HPDE6-E6E7 (cell line): ENCODE measurements around the gene BICRA.
A peak's percentile ranks its signal among the peaks of the same experiment; 100 is the strongest.
"Not testable (repeated sequence)": the region's sequence is repeated elsewhere in the genome, so short reads cannot be mapped to it uniquely, and the experiment has no call there.

Experiments used
- DNase-seq: peaks from one replicate; pipeline ENCODE4 v3.0.0; 2011; ENCODE audit warnings: missing footprints; ENCODE audit errors: extremely low spot score

BICRA gene

DNA sequence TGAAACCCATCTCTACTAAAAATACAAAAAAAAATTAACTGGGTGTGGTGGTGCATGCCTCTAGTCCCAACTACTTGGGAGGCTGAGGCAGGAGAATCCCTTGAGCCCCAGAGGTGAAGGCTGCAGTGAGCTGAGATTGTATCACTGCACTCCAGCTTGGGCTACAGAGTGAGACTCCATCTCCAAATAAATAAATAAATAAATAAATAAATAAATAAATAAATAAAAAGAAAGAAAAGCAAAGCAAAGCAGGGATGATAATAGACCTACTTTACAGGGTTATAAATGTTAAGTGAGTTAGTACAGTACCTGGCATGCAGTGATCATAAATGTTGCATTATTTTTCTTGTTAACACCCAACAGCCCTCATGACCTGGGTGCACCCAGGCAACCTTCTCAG is 105.9 kb downstream of the BICRA start:
- not testable (repeated sequence) for DNase-seq

DNA sequence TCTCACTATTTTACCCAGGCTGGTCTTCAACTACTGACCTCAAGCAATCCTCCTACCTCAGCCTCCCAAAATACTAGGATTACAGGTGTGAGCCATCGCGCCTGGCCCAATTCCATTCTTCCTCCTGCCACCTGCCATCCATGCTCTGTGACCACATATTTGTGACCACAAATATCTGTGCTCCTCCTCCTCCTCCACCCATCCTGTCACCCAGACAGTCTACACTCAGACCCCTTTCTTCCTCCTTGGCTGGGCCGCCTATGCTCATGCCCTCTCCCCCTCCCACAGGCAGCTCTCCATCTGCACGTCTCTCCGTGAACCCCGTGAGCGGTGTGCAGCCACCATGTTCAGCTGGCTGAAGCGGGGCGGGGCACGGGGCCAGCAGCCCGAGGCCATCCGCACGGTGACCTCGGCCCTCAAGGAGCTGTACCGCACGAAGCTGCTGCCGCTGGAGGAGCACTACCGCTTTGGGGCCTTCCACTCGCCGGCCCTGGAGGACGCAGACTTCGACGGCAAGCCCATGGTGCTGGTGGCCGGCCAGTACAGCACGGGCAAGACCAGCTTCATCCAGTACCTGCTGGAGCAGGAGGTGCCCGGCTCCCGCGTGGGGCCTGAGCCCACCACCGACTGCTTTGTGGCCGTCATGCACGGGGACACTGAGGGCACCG is 107.5 kb downstream of the BICRA start:
- DNase-seq = no peak

DNA sequence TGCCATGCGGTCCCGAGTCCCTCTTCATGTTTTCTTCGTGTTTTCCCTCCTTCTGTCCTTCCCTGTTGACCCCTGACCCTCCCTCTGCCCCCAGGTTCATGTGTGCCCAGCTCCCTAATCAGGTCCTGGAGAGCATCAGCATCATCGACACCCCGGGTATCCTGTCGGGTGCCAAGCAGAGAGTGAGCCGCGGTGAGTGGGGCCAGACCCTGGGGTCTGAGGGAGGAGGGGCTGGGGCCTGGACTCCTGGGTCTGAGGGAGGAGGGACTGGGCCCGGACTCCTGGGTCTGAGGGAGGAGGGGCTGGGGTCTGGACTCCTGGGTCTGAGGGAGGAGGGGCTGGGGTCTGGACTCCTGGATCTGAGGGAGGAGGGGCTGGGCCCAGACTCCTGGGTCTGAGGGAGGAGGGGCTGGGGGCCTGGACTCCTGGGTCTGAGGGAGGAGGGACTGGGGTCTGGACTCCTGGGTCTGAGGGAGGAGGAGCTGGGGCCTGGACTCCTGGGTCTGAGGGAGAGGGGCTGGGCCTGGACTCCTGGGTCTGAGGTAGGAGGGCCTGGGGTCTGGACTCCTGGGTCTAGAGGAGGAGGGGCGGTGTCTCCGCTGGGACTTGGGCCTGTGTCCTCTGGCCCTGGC is 109.6 kb downstream of the BICRA start:
- not testable (repeated sequence) for DNase-seq

DNA sequence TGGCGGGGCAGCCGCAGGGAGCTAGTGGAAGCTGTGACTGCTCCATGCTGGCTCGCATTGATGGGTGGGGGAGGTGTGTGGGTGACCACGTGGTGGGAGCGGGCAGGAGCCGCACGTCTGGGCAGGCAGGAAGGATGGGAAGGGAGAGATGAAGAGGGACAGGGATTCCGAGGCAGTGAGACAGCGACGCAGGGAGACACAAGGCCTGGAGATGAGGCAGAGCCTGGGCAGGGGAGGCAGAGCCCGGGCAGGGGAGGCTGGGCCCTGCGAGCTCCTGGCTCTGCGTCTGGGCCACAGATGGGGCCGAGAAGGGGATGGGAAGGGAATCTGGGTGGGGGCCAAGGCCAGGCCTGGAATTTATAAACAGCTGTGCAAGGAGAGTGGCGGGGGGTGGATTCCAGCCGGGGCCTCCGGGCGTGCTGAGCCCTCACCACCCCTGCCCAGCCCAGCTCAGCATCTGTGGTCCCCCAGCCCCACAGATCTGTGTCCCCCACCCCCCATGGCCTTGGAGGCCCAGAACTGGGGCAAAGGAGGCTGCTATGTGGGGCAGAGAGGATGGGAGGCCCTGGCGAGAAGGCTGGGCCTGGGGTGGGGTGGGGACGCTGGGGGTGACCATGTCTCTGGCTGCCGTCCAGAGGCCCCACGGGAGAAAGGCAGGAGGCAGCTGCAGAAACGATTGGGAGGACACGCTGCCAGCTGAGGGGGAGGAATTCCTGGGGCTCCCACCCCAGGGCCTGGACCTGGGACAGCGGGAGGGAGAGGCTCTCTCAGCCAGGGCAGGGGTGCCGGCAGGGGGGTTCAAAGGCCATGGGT is 110.3 kb downstream of the BICRA start:
- peak; percentile 91 for DNase-seq

DNA sequence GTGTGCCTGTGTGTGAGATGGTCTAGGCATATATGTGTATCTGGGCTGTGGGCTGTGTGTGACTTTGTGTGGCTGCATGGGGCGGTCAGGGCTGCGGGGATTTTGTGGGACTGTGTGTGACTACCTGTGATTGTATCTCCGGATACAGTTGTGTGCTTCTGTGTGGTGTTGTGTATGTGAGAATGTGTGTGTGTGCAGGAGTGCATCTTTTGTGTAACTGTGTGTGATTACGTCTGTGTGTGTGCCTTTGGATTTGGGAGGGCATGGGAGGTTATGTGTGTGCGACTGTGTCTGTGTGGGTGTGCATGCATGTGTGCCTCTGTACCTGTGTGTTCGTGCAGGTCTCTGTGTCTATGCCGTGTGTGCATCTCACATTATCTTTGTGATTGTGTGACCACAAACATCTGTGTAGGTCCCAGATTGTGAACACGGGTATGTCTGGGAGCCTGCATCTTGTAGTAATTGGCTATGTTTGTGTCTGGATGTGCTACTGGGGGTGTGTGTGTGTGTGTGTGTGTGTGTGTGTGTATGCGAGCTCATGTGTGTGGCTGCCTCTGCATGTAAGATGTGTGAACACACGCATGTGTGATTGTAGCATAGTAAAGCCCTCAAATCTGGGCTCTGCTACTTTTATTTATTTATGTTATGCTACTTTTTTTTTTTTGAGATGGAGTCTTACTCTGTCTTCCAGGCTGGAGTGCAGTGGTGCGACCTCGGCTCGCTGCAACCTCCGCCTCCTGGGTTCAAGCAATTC is 111.9 kb downstream of the BICRA start:
- no peak for DNase-seq

DNA sequence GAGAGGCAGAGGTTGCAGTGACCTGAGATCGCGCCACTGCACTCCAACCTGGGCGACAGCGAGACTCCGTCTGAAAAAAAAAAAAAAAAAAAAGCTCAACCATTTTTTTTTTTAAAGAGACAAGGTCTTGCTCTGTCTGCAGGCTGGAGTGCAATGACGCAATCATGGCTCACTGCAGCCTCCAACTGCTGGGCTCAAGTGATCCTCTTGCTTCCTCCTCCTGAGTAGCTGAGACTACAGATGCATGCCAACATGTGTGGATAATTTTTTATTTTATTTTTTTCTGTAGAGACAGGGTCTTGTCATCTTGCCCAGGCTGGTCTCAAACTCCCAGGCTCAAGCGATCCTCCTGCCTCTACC is 114.6 kb downstream of the BICRA start:
- DNase-seq = no peak

DNA sequence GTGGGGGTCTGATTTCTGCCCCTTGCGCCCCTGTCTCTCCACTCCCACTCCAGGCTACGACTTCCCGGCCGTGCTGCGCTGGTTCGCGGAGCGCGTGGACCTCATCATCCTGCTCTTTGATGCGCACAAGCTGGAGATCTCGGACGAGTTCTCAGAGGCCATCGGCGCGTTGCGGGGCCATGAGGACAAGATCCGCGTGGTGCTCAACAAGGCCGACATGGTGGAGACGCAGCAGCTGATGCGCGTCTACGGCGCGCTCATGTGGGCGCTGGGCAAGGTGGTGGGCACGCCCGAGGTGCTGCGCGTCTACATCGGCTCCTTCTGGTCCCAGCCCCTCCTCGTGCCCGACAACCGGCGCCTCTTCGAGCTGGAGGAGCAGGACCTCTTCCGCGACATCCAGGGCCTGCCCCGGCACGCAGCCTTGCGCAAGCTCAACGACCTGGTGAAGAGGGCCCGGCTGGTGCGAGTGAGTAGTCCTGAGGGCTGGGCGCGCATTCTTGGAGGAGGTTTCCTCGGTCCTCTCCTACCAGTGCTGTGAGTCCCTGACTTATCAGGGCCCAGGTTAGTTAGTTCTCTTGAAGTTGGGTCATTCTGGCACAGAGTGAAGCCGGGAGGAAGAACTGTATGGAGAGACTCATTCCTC is 116.9 kb downstream of the BICRA start:
- peak; percentile 81 for DNase-seq

DNA sequence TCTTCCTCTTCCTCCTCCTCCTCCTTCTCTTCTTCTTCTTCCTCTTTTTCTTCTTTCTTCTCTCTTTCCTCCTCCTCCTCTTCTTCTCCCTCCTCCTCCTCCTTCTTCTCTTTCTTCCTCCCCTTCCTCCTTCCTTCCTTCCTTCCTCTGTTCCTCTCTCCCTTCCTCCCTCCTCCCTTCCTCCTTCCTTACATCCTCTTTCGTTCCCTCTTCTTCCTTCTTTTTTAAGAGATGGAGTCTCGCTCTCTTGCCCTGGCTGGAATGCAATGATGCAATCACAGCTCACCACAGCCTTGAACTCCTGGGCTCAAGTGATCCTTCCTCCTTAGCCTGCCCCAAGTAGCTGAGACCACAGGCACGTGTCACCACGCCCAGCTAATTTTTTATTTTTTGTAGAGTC is 117.5 kb downstream of the BICRA start:
- DNase-seq = no peak

DNA sequence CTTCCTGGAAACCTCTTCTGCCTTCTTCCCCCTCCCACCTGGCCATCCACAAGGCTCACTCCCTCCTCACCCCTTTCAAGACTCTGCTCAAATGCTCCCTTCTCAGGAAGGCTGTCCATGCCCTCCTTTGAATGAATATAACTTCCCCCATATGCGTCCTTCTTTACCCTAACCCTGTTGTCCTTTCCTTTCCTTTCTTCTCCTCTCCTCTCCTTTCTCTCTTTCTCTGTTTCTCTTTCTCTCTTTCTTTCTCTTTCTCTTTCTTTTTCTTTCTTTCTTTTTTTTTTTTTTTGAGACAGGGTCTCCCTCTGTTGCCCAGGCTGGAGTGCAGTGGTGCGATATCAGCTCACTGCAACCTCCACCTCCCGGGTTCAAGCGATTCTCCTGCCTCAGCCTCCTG is 119.4 kb downstream of the BICRA start:
- DNase-seq = not testable (repeated sequence)

DNA sequence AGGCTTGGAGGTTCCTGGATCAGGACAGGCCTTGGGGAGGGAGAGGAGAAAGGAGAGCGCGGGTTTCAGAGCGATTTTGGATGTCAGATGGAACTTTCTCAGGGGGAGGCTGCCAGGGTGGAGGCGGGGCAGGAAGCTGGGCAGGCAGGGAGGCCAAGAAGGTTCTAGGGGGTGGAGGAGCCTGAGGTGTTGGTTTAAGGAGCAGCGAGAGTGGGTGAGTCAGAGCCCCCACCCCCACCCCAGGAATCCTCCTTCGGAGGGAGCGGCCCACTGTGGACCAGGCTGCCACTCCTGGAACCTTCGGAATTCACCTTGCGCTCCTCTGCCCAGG is 120.5 kb downstream of the BICRA start:
- peak; percentile 91 for DNase-seq

DNA sequence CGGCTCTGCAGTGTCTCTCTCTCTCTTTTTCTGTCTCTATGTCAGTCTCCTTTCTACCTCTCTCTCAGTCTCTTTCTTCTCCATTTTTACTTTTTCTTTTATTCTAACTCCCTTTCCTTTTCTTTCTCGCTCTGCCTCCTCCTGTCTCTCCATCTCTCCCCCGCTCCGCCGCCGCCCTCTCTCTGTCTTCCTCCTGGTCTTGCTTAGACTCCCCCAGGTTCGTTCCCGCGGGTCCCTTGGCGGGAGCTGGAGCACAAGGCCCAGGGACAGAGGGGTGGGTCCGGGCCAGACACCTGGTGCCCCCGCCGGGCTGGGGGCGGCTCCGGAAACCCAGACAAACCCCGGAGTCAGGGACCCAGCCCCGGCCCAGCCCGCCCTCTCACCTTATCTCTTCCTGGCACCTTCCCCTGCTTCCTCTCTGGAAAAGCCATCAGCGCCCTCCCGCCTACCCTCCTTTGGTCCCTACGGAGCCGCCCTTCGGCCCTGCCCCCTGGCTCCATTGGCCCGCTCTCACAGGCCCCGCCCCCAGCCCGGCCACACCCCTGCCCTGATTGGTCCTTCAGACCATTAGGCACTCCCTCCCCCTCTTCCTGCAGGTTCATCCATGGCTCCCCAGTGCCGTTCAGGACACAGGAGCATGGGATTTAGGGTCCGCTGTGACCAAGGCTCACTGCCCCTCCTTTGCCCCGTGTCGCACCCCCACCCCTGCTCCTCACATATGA is 121.0 kb downstream of the BICRA start:
- peak; percentile 48 for DNase-seq

DNA sequence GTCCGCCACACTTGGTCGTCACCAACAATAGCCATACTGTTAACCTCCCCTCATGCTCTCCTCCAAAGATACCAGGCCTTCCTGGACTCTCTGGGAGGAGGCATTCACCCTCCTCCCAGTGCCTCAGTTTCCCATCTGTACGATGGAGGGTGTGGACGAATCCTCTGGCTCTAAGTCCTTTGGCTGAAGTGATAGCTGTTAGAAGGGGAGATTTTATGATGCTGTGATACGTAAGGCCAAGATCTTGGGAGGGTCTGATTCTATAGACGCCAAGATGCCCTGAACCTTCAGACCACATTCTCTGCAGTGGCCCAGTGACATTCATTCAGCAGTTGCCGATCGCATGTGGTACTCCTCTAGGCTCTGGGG is 121.6 kb downstream of the BICRA start:
- no peak for DNase-seq

DNA sequence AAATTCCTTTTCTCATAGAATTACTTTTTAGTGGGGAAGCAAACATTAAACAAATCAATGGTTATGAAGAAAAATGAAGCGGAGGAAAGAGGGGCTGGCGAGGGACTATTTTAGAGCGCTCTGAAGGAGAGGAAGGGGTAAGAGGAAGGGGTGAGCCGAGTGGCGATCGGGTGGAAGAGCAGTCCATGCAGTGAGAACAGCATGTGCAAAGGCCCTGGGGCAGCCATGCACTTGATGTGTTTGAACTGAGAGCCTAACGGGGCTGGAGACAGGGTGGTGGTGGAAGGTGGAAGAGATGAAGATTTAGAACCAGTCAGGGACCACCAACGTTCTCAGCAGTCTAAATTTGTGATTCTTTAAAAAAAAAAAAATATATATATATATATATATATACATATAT is 122.0 kb downstream of the BICRA start:
- DNase-seq = no peak

DNA sequence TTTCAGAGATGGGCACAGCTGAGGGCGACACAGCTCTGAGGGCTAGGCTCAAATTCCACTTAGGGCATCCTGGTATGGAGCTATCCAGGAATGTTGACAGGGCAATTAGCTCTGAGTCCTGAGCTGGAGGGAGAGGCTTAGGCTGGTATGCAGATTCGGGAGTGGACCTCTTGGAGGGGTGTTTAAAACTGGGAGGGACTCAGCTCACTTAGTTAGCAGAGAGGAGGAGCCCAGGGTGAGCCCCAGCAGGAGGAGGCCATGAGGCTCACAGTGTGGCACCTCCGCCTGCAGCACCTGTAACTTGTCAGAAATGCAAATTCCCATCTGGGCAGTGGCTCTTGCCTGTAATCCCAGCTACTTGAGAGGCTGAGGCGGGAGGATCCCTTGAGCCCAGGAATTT is 126.2 kb downstream of the BICRA start:
- DNase-seq = no peak

DNA sequence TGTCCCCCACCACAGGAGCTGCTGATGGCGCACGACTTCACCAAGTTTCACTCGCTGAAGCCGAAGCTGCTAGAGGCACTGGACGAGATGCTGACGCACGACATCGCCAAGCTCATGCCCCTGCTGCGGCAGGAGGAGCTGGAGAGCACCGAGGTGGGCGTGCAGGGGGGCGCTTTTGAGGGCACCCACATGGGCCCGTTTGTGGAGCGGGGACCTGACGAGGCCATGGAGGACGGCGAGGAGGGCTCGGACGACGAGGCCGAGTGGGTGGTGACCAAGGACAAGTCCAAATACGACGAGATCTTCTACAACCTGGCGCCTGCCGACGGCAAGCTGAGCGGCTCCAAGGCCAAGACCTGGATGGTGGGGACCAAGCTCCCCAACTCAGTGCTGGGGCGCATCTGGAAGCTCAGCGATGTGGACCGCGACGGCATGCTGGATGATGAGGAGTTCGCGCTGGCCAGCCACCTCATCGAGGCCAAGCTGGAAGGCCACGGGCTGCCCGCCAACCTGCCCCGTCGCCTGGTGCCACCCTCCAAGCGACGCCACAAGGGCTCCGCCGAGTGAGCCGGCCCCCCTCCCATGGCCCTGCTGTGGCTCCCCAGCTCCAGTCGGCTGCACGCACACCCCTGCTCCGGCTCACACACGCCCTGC is 132.1 kb downstream of the BICRA start:
- no peak for DNase-seq

DNA sequence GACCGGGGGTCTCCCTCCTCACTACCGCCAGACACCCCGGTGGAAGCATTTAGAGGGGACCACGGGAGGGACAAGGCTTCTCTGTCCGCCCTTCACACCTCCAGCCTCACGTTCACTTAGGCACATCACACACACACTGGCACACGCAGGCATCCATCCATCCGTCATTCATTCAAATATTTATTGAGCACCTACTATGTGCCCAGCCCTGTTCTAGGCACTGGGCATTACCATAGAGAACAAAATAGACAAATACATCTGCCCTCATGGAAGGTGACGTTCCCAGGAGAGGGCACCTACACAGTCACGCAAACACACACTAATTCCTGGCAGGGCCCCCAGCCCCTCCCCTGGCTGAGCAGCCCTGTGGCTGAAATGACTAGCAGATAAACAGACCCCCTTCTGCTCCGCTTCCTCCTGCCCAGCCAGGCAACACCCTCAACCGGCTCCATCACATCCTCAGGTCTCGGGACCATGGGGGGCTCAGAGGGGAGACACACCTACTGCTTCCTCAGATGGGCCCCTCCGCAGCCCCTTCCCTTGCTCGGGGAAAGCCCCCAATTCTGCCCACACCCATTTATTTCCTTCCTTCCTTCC is 132.7 kb downstream of the BICRA start:
- no peak for DNase-seq

DNA sequence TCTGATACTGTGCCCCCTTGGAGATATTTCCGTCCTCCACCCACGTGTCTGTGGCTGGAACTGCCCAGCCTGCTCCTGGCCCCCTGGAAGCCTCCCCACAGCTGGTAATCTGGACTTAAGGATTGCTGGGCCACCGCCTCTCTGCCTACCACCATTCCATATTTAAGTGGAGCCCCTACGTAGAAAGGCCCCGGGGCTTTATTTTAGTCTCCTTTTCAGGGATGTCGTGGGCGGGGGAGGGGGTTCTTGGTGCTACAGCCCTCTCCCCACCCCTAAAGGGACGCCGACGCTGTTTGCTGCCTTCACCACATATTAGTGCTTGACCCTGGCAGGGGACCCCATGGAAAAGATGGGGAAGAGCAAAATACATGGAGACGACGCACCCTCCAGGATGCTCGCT is 133.7 kb downstream of the BICRA start:
- no peak for DNase-seq

DNA sequence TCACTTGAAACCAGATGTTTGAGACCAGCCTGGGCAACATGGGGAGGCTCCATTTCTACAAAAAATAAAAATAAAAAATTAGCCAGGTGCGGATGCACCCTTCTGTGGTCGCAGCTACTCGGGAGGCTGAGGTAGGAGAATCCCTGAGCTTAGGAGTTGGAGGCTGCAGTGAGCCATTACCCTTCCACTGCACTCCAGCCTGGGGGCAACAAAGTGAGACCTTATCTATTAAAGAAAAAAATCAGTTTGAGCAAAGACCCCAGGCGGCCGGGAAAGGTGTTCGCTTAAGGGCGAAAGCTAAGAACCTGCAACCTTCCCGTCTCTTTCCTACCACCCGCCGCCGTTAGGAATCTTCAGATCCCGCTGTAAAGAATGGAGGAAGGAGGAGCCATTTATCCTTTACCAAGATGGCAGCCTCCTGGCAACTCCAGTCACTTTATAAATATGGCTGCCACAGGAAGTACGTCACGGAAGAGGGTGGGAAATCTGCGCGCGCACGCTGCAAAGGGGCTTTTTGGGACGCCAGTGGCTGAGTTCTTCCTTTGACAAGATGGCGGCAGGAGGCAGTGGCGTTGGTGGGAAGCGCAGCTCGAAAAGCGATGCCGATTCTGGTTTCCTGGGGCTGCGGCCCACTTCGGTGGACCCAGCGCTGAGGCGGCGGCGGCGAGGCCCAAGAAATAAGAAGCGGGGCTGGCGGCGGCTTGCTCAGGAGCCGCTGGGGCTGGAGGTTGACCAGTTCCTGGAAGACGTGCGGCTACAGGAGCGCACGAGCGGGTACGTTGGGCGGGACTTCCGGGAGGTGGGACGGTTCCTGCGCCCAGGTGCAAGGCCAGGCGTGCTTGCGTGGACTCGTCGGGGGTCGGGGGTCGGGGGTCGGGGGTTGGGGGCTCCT is 136.3 kb downstream of the BICRA start, which contains the start of gene NOP53:
Gene NOP53, plus strand, starts transcription at position 537 of the 892 bp plus-strand sequence. Its CDS starts 14 bp downstream, at position 551.
- DNase-seq = peak; percentile 89

DNA sequence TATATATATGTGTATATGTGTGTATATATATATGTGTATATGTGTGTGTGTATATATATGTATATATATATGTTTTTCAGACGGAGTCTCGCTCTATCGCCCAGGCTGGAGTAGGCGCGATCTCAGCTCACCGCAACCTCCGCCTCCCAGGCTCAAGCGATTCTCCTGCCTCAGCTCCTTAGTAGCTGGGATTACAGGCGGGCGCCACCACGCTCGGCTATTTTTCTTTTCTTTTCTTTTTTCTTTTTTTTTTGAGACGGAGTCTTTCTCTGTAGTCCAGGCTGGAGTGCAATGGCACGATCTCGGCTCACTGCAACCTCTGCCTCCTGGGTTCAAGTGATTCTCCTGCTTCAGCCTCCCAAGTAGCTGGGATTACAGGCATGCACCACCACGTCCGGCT is 137.2 kb downstream of the BICRA start:
- not testable (repeated sequence) for DNase-seq
